KOPT-K1 (cell line): ENCODE results near the gene BLOC1S5.
"Not testable (repeated sequence)": the region's sequence is repeated elsewhere in the genome, so short reads cannot be mapped to it uniquely, and the experiment has no call there.

ENCODE experiments used
- H3K27ac ChIP-seq: fragments of 200-600 bp; sonication (generic); 2 replicates; pipeline ENCODE4 v1.5.1; 2016; ENCODE audit warnings: antibody characterized with exemption, mild to moderate bottlenecking, low read depth, low read length; ENCODE audit not compliant: poor library complexity, severe bottlenecking
- H3K36me3 ChIP-seq: fragments of 200-600 bp; sonication (generic); 2 replicates; pipeline ENCODE4 v1.5.1; 2017; ENCODE audit warnings: antibody characterized with exemption, mild to moderate bottlenecking, low read length, moderate library complexity; ENCODE audit not compliant: insufficient read depth
- H3K9me3 ChIP-seq: fragments of 200-600 bp; sonication (generic); 2 replicates; pipeline ENCODE4 v1.5.1; 2017; ENCODE audit warnings: antibody characterized with exemption, low read length, mild to moderate bottlenecking; ENCODE audit not compliant: insufficient read depth, poor library complexity, severe bottlenecking

BLOC1S5 gene

DNA sequence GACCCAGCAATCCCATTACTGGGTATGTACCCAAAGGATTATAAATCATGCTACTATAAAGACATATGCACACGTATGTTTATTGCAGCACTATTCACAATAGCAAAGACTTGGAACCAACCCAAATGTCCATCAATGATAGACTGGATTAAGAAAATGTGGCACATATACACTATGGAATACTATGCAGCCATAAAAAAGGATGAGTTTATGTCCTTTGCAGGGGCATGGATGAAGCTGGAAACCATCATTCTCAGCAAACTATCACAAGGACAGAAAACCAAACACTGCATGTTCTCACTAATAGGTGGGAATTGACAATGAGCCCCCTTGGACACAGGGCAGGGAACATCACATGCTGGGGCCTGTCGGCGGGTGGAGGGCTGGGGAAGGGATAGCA, 30.1 kb downstream of the BLOC1S5 start:
- not testable (repeated sequence) for H3K27ac ChIP-seq, H3K9me3 ChIP-seq
- peaks cover 16% of the 10 kb centered on the region for H3K36me3 ChIP-seq

- peaks cover 7% of the 10 kb centered on the region for H3K9me3 ChIP-seq
- H3K27ac ChIP-seq = no peak overlapping the region
- H3K36me3 ChIP-seq = peaks cover 12% of the 10 kb centered on the region
These were observed 33.3 kb downstream of the BLOC1S5 start for GRCh38 chr6:8030920-8031319.

DNA sequence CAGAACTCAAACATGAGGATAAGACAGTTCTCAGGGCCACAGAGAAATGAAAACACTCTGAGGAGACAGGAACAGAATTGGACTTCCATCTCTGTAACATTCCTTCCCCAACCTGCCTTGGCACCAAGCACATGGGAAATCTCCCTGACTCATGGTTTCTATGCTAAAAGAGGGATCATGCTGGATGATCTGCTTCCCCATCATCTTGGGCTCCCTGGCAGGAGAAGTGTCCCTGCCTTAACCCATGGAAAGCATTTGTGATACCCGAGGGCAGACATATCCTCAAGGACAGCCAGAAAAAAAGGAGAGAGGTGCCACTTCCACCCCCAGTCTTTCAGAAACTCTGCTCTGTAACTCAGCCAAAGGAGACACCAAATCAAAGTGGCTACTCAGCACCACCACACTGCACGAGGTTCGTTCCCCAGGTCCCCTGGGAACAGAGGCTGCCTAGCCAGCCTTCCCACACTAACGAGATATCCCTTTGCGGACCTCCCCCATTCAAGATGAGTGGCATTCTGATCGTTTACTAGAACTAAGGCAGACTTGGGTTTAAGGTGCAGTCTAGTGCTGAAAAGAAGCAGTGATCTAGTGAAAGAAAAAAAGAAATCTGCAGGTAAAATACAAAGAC, 34.8 kb downstream of the BLOC1S5 start:
- H3K9me3 ChIP-seq = peaks cover 7% of the 10 kb centered on the region
- H3K27ac ChIP-seq = no peak overlapping the region
- H3K36me3 ChIP-seq = peaks cover 25% of the 10 kb centered on the region

GRCh38 chr6:8027965-8028651, 36.1 kb downstream of the BLOC1S5 start:
- Histone ChIP-seq H3K36me3 (peaks cover 32% of the 10 kb centered on the region), H3K27ac (no peak overlapping the region)

DNA sequence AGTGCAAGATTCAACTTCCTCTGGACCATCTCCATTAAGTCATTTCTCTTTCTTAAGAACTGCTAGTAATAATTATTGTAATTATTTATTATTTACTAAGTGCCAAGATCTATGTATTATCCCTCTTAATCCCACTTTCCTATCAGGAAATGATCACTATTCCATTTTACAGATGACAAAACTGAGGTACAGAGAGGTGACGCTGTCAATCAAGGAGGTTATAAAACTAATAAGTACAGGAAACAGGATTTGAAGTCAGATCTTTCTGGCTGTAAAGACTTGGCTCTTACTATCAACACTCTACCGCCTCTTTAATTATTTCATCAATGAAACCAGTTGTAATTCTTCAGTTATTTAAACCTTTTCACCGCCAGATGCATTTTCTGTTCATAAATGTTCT, 37.4 kb downstream of the BLOC1S5 start:
- H3K36me3 ChIP-seq = peaks cover 36% of the 10 kb centered on the region
- H3K27ac ChIP-seq = no peak overlapping the region
- H3K9me3 ChIP-seq = peaks cover 4% of the 10 kb centered on the region

More at GRCh38 chr6:8027965-8028651, 36.1 kb downstream of the BLOC1S5 start:
- peaks cover 7% of the 10 kb centered on the region for H3K9me3 ChIP-seq

GRCh38 chr6:8025191-8025590, 39.0 kb downstream of the BLOC1S5 start:
- H3K27ac ChIP-seq = no peak overlapping the region
- H3K36me3 ChIP-seq = peaks cover 36% of the 10 kb centered on the region

DNA sequence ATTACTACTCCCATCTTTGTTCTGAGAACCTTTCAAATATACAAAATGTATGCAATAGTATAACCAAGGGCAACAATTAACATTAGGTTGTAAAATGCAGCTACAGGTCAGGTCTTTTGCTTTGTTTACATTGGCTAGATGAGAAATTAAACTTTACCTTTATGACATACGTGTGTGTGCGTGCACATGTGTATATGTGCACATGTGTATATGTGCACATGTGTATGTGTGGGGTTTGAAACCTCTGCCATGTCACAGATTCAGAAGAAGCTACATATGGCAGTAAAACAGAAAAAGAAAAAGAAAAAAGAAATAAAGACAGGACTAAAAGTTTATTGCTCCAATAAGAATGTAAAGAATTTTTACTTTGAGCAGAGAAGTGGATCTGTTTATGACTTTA, 40.6 kb downstream of the BLOC1S5 start:
- H3K27ac ChIP-seq = no peak overlapping the region
- H3K9me3 ChIP-seq = no peaks in the 10 kb centered on the region
- peaks cover 36% of the 10 kb centered on the region for H3K36me3 ChIP-seq

More at GRCh38 chr6:8025191-8025590, 39.0 kb downstream of the BLOC1S5 start:
- H3K9me3 ChIP-seq = no peaks in the 10 kb centered on the region

GRCh38 chr6:8020083-8020482, 44.1 kb downstream of the BLOC1S5 start:
- H3K36me3 ChIP-seq = peaks cover 25% of the 10 kb centered on the region

DNA sequence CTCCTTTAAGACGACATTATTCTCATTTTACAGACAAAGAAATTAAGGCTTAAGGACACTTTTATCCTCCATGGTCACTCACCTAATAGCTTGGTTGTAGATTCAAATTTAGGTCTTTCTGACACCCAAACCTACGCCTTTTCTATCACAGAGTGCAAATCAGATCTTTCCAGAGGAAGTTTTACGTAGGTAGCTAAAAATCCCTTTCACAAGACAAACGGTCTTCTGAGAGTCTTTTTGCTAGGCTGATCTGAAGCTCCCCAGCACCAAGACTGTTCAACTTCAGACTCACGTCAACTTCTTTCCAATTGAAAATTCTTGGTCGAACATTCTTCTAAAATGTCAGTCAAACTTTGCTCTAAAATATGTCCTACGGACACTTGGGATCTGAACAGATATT, 46.5 kb downstream of the BLOC1S5 start:
- H3K27ac ChIP-seq = no peak overlapping the region
- H3K9me3 ChIP-seq = no peaks in the 10 kb centered on the region
- peaks cover 26% of the 10 kb centered on the region for H3K36me3 ChIP-seq

More at GRCh38 chr6:8020083-8020482, 44.1 kb downstream of the BLOC1S5 start:
- Histone ChIP-seq H3K9me3 (no peaks in the 10 kb centered on the region), H3K27ac (no peak overlapping the region)

- H3K9me3 ChIP-seq = no peaks in the 10 kb centered on the region
- H3K36me3 ChIP-seq = peaks cover 26% of the 10 kb centered on the region
- H3K27ac ChIP-seq = no peak overlapping the region
These were observed 46.9 kb downstream of the BLOC1S5 start for GRCh38 chr6:8017276-8017701.

- Histone ChIP-seq H3K36me3 (peaks cover 26% of the 10 kb centered on the region), H3K9me3 (no peaks in the 10 kb centered on the region), H3K27ac (no peak overlapping the region)
These were observed 49.2 kb downstream of the BLOC1S5 start for GRCh38 chr6:8014947-8015346.

DNA sequence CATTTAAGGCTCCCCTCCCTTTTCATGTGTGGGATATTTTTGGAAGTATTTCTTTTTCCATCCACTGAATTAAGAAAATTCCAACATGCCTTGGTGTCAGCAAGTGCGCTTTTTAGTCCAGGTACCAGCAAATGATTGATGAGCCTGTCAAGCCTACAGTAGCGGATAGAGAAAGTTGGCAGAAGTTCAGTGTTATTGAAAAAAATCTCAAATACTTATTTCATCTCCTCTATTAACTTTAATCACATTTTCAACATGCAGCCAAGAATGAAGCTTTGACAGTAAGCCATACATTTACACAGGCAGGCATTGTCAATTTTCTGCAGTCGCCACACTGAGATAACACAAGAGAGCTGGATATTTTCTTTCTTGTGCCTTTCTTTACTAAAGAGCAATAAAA, 50.4 kb downstream of the BLOC1S5 start:
- Histone ChIP-seq H3K36me3 (peaks cover 26% of the 10 kb centered on the region), H3K9me3 (no peaks in the 10 kb centered on the region), H3K27ac (no peak overlapping the region)

GRCh38 chr6:8006208-8006607, 58.0 kb downstream of the BLOC1S5 start:
- Histone ChIP-seq H3K36me3 (no peaks in the 10 kb centered on the region; the same call in 1 of the 2 replicates), H3K9me3 (no peaks in the 10 kb centered on the region), H3K27ac (no peak overlapping the region)

- Histone ChIP-seq H3K27ac (no peak overlapping the region), H3K36me3 (no peaks in the 10 kb centered on the region; the same call in 1 of the 2 replicates), H3K9me3 (no peaks in the 10 kb centered on the region)
These were observed 59.1 kb downstream of the BLOC1S5 start for GRCh38 chr6:8005136-8005535.

- Histone ChIP-seq H3K9me3 (no peaks in the 10 kb centered on the region), H3K27ac (no peak overlapping the region), H3K36me3 (no peaks in the 10 kb centered on the region)
These were observed 63.6 kb downstream of the BLOC1S5 start for GRCh38 chr6:8000636-8001035.

GRCh38 chr6:8000188-8000596, 64.0 kb downstream of the BLOC1S5 start:
- H3K9me3 ChIP-seq = no peaks in the 10 kb centered on the region
- H3K27ac ChIP-seq = no peak overlapping the region
- no peaks in the 10 kb centered on the region for H3K36me3 ChIP-seq
